Esophagus squamous epithelium (tissue), 5 donors: ENCODE measurements around the gene FUT2. TPM values are rescaled to one million over a fixed set of nuclear protein-coding genes. Genes with fewer than 3 reads are reported as not detected.
"Not testable (repeated sequence)": the region's sequence is repeated elsewhere in the genome, so short reads cannot be mapped to it uniquely, and the experiment has no call there.

Source experiments
- DNase-seq: peaks from one replicate; lab custom pipeline; 2025; lab: John Stamatoyannopoulos, UW
- H3K27ac ChIP-seq, 4 donors: fragments of 200-600 bp; sonication (generic); one replicate each; pipeline ENCODE4 v1.5.1; 2016 to 2019; ENCODE audit warnings: mild to moderate bottlenecking in 1 of 4
- H3K27me3 ChIP-seq, 4 donors: fragments of 200-600 bp; sonication (generic); 1 replicate in 3 of 4; 2 replicates in 1 of 4; pipeline versions ENCODE4 v1.5.1 to v1.6.0; 2017 to 2021; ENCODE audit warnings: antibody characterized with exemption in 1 of 4
- H3K36me3 ChIP-seq, 3 donors: fragments of 200-600 bp; sonication (generic); one replicate each; pipeline ENCODE4 v1.5.1; 2016 to 2019
- H3K4me1 ChIP-seq, 3 donors: fragments of 200-600 bp; sonication (generic); one replicate each; pipeline ENCODE4 v1.5.1; 2017 to 2019
- H3K4me3 ChIP-seq, 4 donors: fragments of 200-600 bp; sonication (generic); 1 replicate in 3 of 4; 2 replicates in 1 of 4; pipeline ENCODE4 v1.5.1; 2016 to 2019; ENCODE audit warnings: mild to moderate bottlenecking in 2 of 4, moderate library complexity in 1 of 4
- H3K9me3 ChIP-seq, 3 donors: fragments of 200-600 bp; sonication (generic); one replicate each; pipeline ENCODE4 v1.5.1; 2016 to 2019
- CTCF ChIP-seq, 6 experiments: fragments of 450-650 bp in 4 of 6; fragments of 200-600 bp in 2 of 6; sonication (generic) in 2 of 6; IDR thresholded peaks; one replicate each; pipeline ENCODE4 v1.5.1; 2016 to 2019; ENCODE audit warnings: antibody characterized with exemption in 6 of 6, mild to moderate bottlenecking in 4 of 6, moderate library complexity in 4 of 6
- POLR2A ChIP-seq, 4 donors: fragments of 450-650 bp; IDR thresholded peaks; one replicate each; pipeline ENCODE4 v1.6.1; 2017; ENCODE audit warnings: antibody characterized with exemption in 4 of 4, mild to moderate bottlenecking in 4 of 4, moderate library complexity in 3 of 4
- WGBS, 2 donors: methylation state at CpG; one replicate each; pipeline ENCODE4 v1.1.5; 2018; 5-methylcytosine and 5-hydroxymethylcytosine counted together
- intact Hi-C: fragments of 100-400 bp; cut with DNase I; formaldehyde crosslinking; loops from one replicate; pipeline ENCODE4 v1.15.0; 2022
- total RNA-seq, 4 donors: library from RNA; depleted of rRNA; stranded (reverse); fragments of >200 nt; gene quantifications; one replicate each; pipeline ENCODE4 v1.1.0, GENCODE V29; 2016
- donor health status: DM: yes; HTN: yes; CAD: no.

The FUT2 gene
- total RNA-seq, 4 donors from 2014 or later: 12.2 to 125 (median 38.5) TPM

GRCh38 chr19:48651683-48652048 lies 44.1 kb upstream of the FUT2 start:
- Histone ChIP-seq H3K27me3 (no peaks in the 10 kb centered on the region), H3K36me3 (no peaks in the 10 kb centered on the region), H3K9me3 (no peaks in the 10 kb centered on the region), H3K4me3 (no peak overlapping the region), H3K4me1 (peaks cover 0 to 18% (median 9%) of the 10 kb centered on the region in 3 donors), H3K27ac (no peak overlapping the region)
- TF ChIP-seq POLR2A (IDR thresholded peaks at IDR 0.05) (no peak), CTCF (IDR thresholded peaks at IDR 0.05) (no peak)
- no peak for DNase-seq
- intact Hi-C loops: loop anchor here (10.0 kb wide), 1 partner anchor 123 kb away; no protein-coding TSS in a partner anchor
- WGBS, 2 donors: 79 to 86% methylated on average over 2 to 3 of the region's 5 CpGs

- intact Hi-C loops: loop anchor here (10.0 kb wide), 1 partner anchor 120 kb away; no protein-coding TSS in a partner anchor
- Histone ChIP-seq H3K9me3 (no peaks in the 10 kb centered on the region), H3K27ac (no peak overlapping the region), H3K4me3 (no peak overlapping the region), H3K27me3 (no peaks in the 10 kb centered on the region), H3K36me3 (no peaks in the 10 kb centered on the region), H3K4me1 (peaks cover 0 to 5% (median 3%) of the 10 kb centered on the region in 3 donors)
- no peak for TF ChIP-seq POLR2A (IDR thresholded peaks at IDR 0.05)
- no peak for TF ChIP-seq CTCF (IDR thresholded peaks at IDR 0.05)
- no peak for DNase-seq
- WGBS, 2 donors: 72 to 83% methylated on average over 3 to 4 of the region's 11 CpGs
Measured at GRCh38 chr19:48654299-48655059, 41.3 kb upstream of the FUT2 start.

DNA sequence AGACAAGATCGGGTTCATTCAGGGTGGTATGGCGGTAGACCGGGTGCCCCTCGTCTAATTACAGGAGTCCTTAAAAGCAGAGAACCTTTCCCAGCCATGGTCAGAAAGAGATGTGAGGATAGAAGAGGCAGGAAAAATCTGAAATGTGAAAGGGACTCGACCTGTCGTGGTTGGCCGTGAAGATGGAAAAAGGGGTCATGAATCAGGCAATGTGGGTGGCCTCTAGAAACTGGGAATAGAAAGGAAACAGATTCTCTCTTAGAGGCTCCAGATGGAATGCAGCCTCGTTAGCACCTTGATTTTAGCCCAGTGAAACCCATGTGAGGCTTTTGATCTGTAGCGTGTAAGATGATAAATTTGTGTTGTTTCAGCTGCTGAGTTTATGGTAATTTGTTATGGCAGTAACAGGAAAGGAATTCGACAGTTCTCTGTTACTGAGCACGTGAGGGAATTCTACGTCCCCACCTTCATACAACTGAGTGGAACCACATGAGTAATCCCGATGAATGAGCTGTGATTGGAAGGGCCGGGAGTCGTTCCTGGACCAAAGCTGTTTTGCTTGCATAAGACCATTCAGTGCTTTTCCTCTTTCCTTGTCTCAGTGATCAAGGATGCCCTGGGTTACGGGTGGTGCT lies 38.8 kb upstream of the FUT2 start:
- no peak for DNase-seq
- intact Hi-C loops: loop anchor here (10.0 kb wide), 1 partner anchor 118 kb away; no protein-coding TSS in a partner anchor
- no peak overlapping the region for H3K27ac ChIP-seq

DNA sequence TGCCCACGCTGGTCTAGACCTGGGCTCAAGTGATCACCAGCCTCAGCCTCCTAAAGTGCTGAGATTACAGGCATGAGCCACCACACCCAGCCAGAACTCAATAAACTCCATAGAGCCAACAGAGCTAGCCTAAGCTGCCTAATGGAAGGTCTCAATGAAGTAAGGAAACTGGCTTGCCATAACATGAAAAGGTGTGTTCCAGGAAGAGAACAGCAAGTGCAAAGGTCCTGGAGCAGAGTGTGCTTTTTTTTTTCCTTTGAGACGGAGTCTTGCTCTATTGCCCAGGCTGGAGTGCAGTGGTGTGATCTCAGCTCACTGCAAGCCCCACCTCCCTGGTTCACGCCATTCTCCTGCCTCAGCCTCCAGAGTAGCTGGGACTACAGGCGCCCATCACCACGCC lies 37.9 kb upstream of the FUT2 start:
- intact Hi-C loops: loop anchor here (10.0 kb wide), 1 partner anchor 117 kb away; no protein-coding TSS in a partner anchor
- H3K27ac ChIP-seq, H3K9me3 ChIP-seq, H3K27me3 ChIP-seq, H3K4me3 ChIP-seq, DNase-seq, H3K36me3 ChIP-seq: not testable (repeated sequence)
- WGBS, 2 donors: 90% methylated on average over 2 to 4 of the region's 5 CpGs
- H3K4me1 ChIP-seq: peaks cover 0 to 14% (median 11%) of the 10 kb centered on the region in 3 donors

More for the DNA sequence above, 38.8 kb upstream of the FUT2 start:
- H3K4me3 ChIP-seq: no peak overlapping the region
- no peaks in the 10 kb centered on the region for H3K36me3 ChIP-seq
- no peaks in the 10 kb centered on the region for H3K9me3 ChIP-seq
- WGBS, 2 donors: 51 to 55% methylated on average over 16 of the region's 16 CpGs
- TF ChIP-seq POLR2A (IDR thresholded peaks at IDR 0.05) (no peak), CTCF (IDR thresholded peaks at IDR 0.05) (no peak)
- H3K27me3 ChIP-seq: no peaks in the 10 kb centered on the region
- peaks cover 0 to 14% (median 11%) of the 10 kb centered on the region in 3 donors for H3K4me1 ChIP-seq

DNA sequence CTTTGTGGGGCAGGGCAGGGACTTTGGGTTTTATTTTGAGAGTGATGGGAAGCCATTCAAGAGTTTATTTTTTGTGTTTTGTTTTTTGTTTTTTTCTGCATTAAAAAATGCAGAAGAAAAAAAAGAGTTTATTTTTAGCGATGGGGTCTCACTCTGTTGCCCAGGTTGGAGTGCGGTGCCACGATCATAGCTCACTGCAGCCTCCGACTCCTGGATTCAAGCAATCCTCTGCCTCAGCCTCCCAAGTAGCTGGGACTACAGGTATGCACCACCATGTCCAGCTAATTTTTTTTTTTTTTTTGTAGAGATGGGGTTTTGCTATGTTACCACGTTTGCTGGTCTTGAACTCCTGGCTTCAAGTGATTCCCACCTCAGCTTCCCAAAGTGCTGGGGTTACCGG lies 37.3 kb upstream of the FUT2 start:
- Histone ChIP-seq H3K27me3 (no peaks in the 10 kb centered on the region), H3K4me1 (peaks cover 0 to 14% (median 11%) of the 10 kb centered on the region in 3 donors), H3K36me3 (no peaks in the 10 kb centered on the region), H3K27ac (no peak overlapping the region), H3K4me3 (no peak overlapping the region), H3K9me3 (no peaks in the 10 kb centered on the region)
- intact Hi-C loops: loop anchor here (10.0 kb wide), 1 partner anchor 116 kb away; no protein-coding TSS in a partner anchor
- DNase-seq: no peak
- 88 to 90% methylated on average over 6 of the region's 6 CpGs for WGBS, 2 donors
- no peak for TF ChIP-seq CTCF (IDR thresholded peaks at IDR 0.05)
- TF ChIP-seq POLR2A (IDR thresholded peaks at IDR 0.05): no peak
